GM19043 (cell line): Measurements from ENCODE around the gene DYTN.
"Not testable (repeated sequence)": the region's sequence is repeated elsewhere in the genome, so short reads cannot be mapped to it uniquely, and the experiment has no call there.

Experiments used
- ATAC-seq: cut with Tn5 transposase; IDR thresholded peaks from one replicate; pipeline ENCODE4 v1.9.1; 2021; ENCODE audit warnings: low read depth; ENCODE audit not compliant: unreplicated experiment

Gene DYTN

DNA sequence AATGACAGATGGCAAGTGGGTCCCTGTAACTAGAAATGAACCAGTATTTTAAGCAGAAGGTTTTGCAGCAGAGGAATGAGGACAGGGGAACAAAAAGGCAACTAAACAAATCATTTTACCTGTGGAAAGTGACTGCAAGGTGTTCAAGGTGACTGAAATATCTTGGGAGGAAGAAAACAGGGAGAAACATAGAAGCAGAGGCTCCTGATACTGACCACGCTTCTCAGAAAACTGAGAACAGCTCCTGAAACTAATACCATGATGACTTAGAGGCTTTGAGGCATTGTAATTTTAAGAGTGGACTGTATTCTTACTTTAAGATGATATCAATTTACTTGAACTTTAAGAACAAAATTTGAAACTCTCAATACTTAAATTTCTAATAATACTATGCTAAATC, at the start of gene DYTN:
DYTN (minus strand) TSS at position 101 of the 400 bp plus-strand sequence. CDS start 117 bp downstream, outside the sequence.
- peak; percentile 36 for ATAC-seq

- ATAC-seq: no peak
Observed at GRCh38 chr2:206766057-206766930, 48.1 kb upstream of the DYTN start.

DNA sequence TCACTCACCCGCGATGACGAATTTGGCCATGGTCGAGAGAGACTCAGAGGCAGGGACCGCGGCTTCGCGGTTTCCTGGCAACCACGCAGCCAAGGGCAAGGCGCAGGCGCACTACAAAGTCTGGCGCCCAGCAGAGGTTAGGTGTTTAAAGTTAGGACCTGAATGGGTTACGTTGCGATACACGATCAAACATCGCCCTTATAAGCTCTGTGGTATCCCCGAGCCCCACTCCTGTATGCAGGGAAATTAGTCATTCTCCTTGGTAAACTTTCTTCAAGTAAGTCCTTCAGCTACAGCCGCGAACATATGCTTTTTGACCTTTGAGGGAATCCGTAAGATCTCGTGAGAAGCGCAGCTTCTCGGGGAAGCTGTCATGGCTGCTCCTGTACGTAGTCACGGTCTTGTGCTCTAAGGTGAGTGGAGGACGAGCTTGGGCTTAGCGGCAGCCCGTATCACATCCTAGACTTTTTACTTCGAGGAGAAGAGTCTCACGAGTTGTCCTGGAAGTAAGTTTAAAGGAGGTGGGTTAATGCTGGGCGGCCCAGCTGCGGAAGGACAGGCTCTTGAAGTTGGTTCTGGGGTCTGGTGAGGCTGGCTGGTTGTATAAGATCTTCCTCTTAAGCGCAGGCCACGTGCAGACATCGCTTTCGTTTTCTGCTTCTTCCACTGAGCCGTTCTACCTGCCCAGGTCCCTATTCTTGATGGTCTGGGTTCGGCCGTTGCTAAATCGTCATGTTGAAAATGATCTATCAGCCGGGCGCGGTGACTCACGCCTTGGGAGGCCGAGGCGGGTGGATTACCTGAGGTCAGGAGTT, 47.3 kb upstream of the DYTN start, which contains the start of the genes FASTKD2 and MDH1B:
FASTKD2 (plus strand) TSS at position 365 of the 815 bp plus-strand sequence. CDS start 1,088 bp downstream, outside the sequence.
MDH1B (minus strand) TSS at position 87 of the 815 bp plus-strand sequence; CDS start at position 30, 57 bp downstream.
- peak; percentile 94 for ATAC-seq

- ATAC-seq: peak; percentile 4
Observed at GRCh38 chr2:206764673-206765241, 46.6 kb upstream of the DYTN start.

- no peak for ATAC-seq
Observed at GRCh38 chr2:206756816-206757215, 38.6 kb upstream of the DYTN start.

GRCh38 chr2:206740800-206741199, 22.6 kb upstream of the DYTN start:
- ATAC-seq: no peak

GRCh38 chr2:206739271-206739670, 21.1 kb upstream of the DYTN start:
- no peak for ATAC-seq

- ATAC-seq: no peak
Observed at GRCh38 chr2:206736935-206737334, 18.7 kb upstream of the DYTN start.

GRCh38 chr2:206733341-206733740, 15.1 kb upstream of the DYTN start:
- ATAC-seq: no peak

GRCh38 chr2:206728277-206729199, 10.3 kb upstream of the DYTN start:
- ATAC-seq: no peak

DNA sequence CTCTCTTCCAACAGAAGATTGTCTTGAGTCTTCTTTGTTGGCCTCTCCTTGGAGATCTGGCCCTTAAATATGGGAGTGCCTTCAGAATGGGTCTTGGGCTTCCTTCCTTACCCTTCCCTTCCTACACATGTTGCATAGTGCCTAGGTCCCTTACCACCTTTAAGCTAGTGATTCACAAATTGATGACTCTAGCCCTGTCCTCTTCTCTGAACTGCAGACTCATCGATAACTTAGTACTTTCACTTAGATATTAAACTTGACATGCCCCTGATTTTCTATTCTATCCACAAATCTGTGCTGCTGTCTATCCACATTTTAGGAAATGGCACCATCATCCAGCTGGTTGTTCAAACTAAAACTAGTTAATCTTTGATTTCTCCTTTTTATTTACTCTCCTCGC, 9.1 kb upstream of the DYTN start:
- no peak for ATAC-seq

GRCh38 chr2:206723288-206723687, 5.1 kb upstream of the DYTN start:
- ATAC-seq: no peak

- ATAC-seq: peak; percentile 61
Observed at GRCh38 chr2:206721256-206721920, 3.2 kb upstream of the DYTN start.

DNA sequence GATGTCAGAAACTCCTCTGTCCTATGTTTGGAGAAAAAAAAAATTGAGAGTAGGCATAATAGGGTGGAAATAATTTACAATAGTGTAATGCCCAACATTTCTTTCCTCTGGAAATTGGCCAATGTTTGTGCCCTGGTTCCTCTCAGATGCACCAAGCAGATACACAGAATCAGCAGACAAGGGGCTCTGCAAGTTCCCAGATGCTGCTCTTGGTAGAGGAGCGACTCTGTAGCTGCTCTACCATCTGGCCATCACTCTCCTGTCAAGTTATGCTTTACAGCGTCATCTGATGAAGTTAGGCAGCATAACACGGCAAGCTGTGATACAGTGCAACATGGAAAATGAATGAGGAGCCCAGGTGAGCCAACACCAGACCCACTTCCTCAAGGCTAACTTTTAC, 1.6 kb downstream of the DYTN start:
- no peak for ATAC-seq

GRCh38 chr2:206715183-206715582, 3.0 kb downstream of the DYTN start:
- not testable (repeated sequence) for ATAC-seq

GRCh38 chr2:206713746-206714145, 4.5 kb downstream of the DYTN start:
- peak; percentile 48 for ATAC-seq

- no peak for ATAC-seq
Observed at GRCh38 chr2:206708286-206708685, 9.9 kb downstream of the DYTN start.

DNA sequence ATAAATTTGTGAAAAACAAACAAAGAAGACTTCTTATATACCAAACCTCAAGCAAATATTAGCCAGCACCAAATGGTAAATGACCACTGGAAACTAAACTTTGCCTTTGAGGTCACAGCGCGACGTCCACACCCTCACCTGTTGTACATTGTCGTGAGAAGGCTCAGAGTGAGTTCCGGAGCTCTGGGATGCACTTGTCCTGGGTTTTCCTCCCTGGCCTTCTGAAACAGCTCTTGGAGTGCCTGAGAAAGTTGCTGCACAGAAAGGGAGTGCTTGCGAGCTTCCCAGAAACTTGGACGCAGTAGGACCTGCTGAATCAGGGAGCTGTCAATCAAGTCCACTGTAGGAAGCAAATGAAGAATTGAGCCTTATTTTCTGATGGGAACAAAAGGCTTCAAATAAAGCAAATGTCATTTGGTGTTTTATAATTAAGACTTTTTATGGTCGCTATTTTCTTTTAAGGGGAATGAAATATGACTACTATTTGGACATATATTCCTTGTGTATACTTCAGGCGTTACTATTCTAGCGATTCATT, 11.0 kb downstream of the DYTN start:
- no peak for ATAC-seq
